ENCODE measurements around the gene TMEM178B. TPM values are rescaled to one million over a fixed set of nuclear protein-coding genes. Genes with fewer than 3 reads are reported as not detected.

TMEM178B gene
- polyA plus RNA-seq, 6 donors from 2014 or later, result not detected

DNA sequence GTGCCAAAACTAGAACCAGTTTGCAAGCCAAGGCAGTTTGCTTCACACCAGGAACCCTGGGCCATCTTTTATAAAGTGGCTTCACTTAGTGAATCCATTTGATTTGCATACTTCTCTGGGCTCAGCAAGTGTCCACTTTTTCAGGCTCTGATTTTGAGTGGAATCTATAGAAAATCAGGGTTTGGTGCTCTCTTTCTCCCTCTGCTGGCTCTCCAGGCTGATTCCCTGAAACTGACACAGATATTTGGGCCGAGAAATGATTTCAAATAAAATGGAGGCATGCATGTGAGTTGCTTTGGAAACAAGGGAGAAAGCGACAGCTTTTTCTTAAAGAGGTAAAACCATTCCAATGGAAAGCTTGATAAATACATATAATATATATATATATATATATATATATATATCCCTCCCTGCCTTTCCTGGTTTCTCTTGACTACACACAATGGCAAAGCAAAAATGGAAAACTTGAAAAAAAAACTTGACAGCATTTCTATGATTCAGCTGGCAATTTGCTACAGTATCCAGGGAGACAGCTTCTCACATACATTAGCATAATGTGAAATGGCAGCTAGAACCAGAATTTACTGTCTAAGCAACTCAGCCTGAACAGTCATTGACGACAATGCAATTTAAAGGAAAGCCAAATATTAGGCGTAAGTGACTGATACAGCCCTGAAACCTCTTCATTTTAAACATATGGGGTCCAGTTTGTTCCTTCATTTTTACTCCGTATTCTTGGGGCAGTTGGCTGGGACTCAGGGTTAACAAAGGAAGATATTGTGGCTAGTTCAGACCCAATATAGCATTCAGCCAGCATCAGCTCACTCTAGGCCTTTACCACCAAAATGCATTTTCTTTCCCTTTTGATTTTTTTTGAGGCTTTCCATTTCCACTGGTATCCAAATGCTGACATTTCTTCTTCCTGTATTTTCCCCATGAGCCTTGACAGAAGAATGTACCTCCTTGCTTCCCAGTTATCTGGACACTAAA lies 188.5 kb downstream of the TMEM178B start:
- Mint-ChIP-seq H3K27me3 (peaks cover 0 to 8% (median 6%) of the 10 kb centered on the region in 3 donors), H3K27ac (no peak overlapping the region), H3K9me3 (peaks cover 10 to 25% (median 19%) of the 10 kb centered on the region in 7 donors), H3K4me3 (no peak overlapping the region), H3K36me3 (peaks cover 0 to 19% of the 10 kb centered on the region in 2 donors), H3K4me1 (no peaks in the 10 kb centered on the region)
- ATAC-seq (ENCODE audit: low read depth in 2 of 2) (no peak), DNase-seq (no peak)

DNA sequence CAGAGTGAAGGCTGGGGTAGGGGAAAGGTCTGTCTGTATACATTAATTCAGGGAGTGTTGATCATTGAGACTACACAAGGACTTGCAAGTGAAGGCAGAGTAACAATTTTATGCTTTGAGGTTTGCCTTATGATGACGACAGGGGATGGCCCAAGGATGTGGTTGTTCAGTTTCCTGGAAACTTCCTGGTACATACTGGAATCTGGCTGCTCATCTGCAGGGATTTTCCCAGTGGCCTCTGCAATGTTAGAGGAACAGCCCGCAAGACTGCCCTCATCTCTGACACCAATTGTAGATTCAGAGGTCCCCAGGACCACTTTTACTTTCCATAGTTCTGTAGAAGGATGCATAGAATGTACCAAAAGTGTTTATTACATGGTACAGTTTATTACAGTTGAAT lies 189.6 kb downstream of the TMEM178B start:
- Mint-ChIP-seq H3K4me3 (no peak overlapping the region), H3K27ac (no peak overlapping the region), H3K36me3 (peaks cover 0 to 18% of the 10 kb centered on the region in 2 donors), H3K9me3 (peaks cover 10 to 19% (median 16%) of the 10 kb centered on the region in 7 donors), H3K27me3 (peaks cover 0 to 8% (median 6%) of the 10 kb centered on the region in 3 donors), H3K4me1 (no peaks in the 10 kb centered on the region)
- ATAC-seq (ENCODE audit: low read depth in 2 of 2) (no peak), DNase-seq (no peak)

DNA sequence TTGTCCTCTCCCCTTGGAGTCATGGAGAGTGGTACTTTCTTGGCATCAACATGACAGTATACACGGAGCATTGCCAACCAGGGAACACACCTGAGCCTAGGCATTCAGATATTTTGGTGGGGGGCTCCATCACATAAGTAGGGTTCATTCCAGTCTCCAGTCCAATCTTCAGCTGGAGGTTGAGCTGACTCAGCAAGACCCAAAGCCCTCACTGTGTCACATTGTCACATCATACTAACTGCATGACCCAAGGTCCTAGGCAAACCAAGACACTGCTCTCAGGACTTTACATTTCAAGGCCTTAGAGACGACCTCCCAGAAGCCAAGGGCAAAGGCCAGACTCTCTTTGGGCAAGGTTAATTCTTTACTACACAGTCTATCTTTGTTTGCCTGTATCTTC lies 190.1 kb downstream of the TMEM178B start:
- peaks cover 0 to 8% (median 6%) of the 10 kb centered on the region in 3 donors for H3K27me3 Mint-ChIP-seq
- H3K9me3 Mint-ChIP-seq, result peaks cover 5 to 15% (median 12%) of the 10 kb centered on the region in 7 donors
- H3K4me3 Mint-ChIP-seq, result no peak overlapping the region
- peaks cover 0 to 13% of the 10 kb centered on the region in 2 donors for H3K36me3 Mint-ChIP-seq
- H3K4me1 Mint-ChIP-seq, result no peaks in the 10 kb centered on the region
- DNase-seq (no peak), ATAC-seq (ENCODE audit: low read depth in 2 of 2) (no peak)
- H3K27ac Mint-ChIP-seq, result no peak overlapping the region

DNA sequence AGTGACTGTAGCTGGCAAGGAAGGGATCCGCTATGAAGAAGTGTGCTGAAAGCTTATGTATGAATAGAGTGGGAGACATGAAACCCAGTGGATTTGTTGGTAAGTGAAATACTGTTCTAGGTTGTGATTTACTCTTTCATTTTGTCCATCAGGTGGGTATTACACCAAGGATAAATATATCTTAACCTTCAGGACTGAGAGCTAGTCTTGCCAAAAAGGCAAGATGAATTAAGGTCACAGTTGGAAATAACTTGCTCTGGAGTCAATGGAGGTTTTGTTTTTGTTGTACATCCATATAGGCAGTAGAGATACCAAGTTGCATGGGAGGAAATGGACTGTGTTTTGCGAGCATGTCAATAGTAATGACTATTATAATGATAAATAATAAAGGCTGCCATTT lies 190.6 kb downstream of the TMEM178B start:
- H3K27me3 Mint-ChIP-seq, result peaks cover 0 to 8% (median 6%) of the 10 kb centered on the region in 3 donors
- H3K4me1 Mint-ChIP-seq, result no peaks in the 10 kb centered on the region
- peaks cover 0 to 9% of the 10 kb centered on the region in 2 donors for H3K36me3 Mint-ChIP-seq
- no peak overlapping the region for H3K27ac Mint-ChIP-seq
- DNase-seq (no peak), ATAC-seq (ENCODE audit: low read depth in 2 of 2) (no peak)
- H3K4me3 Mint-ChIP-seq, result no peak overlapping the region
- H3K9me3 Mint-ChIP-seq, result peaks cover 3 to 10% (median 7%) of the 10 kb centered on the region in 7 donors

DNA sequence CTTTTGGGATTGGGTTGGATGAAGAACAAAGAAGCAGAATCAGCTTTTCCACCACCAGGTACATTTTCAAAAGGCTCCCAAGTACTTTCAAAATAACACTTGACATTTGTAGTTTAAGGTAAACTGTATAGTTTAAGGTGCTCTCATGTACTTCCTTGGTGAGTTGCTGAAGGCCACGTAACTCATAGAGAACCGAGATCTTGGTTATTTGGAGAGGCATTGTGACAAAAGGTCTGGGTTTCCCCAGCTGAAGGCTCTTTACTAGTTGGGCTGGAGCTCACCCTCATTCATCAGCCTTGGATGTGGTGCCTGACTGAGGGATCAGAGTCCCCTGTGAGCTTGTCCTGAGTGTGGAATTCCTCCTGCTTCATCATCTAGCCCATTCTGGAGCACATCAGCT lies 191.8 kb downstream of the TMEM178B start:
- Mint-ChIP-seq H3K36me3 (no peaks in the 10 kb centered on the region), H3K27me3 (peaks cover 0 to 8% (median 6%) of the 10 kb centered on the region in 3 donors), H3K4me3 (no peak overlapping the region), H3K4me1 (no peaks in the 10 kb centered on the region), H3K27ac (no peak overlapping the region), H3K9me3 (peaks cover 0 to 4% (median 0%) of the 10 kb centered on the region in 7 donors)
- DNase-seq (no peak), ATAC-seq (ENCODE audit: low read depth in 2 of 2) (no peak)

DNA sequence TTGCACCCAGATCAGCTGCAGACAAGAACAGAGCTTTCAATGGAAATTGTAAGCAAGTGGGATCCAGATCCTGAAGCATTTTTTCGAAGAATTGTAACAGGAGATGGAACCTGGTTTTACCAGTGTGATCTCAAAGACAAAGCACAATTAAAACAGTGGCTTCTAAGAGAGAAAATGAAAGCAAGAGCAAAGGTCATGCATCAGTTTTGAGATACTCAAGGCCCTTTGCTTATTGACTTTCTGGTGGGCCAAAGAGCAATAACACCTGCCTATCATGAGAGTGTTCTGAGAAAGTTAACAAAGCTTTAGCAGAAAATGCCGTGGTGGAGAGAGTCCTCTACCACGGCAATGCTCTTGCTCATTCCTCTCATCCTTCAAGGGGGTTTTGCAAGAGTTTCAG lies 194.8 kb downstream of the TMEM178B start:
- H3K4me1 Mint-ChIP-seq, result no peaks in the 10 kb centered on the region
- no peak overlapping the region for H3K27ac Mint-ChIP-seq
- H3K9me3 Mint-ChIP-seq, result peaks cover 0 to 4% (median 0%) of the 10 kb centered on the region in 7 donors
- H3K36me3 Mint-ChIP-seq, result no peaks in the 10 kb centered on the region
- no peak for ATAC-seq (ENCODE audit: low read depth in 2 of 2)
- DNase-seq, result no peak
- no peaks in the 10 kb centered on the region for H3K27me3 Mint-ChIP-seq
- no peak overlapping the region for H3K4me3 Mint-ChIP-seq

DNA sequence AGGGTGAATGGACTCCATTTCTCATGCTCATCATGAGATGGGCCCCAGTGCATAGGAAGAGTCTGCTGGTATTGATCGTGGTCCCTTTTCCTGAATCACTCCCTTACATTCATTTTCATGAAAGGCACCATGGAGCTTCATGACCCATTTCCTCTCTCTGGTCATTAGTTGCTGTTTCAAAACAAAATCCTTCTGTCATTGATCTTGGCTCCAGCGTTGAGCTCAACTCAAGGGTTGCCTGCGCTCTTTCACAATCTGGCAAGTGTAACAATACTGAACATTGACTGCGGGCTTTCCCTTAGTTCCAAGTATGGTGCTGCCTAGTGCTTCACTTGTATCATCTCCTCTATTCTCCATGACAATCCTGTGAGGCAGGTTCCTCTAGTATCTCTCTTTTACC lies 197.6 kb downstream of the TMEM178B start:
- H3K4me3 Mint-ChIP-seq, result no peak overlapping the region
- ATAC-seq (ENCODE audit: low read depth in 2 of 2) (no peak), DNase-seq (no peak)
- no peak overlapping the region for H3K27ac Mint-ChIP-seq
- H3K4me1 Mint-ChIP-seq, result no peaks in the 10 kb centered on the region
- no peaks in the 10 kb centered on the region for H3K36me3 Mint-ChIP-seq
- H3K9me3 Mint-ChIP-seq, result peaks cover 0 to 6% (median 0%) of the 10 kb centered on the region in 7 donors
- no peaks in the 10 kb centered on the region for H3K27me3 Mint-ChIP-seq

DNA sequence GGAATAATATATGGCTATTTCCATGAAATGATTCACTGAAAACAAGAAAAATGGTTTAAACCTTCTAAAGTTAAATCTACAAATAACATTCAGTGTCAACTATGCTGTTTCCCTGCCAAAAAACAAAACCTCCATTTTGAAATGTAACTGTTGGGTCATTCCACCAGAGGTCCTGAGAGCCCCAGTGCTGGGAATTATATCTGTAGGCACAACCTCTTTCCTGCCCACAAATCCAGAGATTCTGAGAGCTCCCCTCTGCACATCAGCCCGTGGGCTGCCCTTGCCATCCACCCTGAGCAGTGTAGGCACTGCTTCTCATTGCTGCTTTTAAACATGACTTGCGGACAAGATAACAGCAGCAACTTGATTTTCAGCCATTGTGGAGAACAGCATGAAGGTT lies 198.6 kb downstream of the TMEM178B start:
- DNase-seq, result no peak
- Mint-ChIP-seq H3K9me3 (peaks cover 0 to 6% (median 0%) of the 10 kb centered on the region in 7 donors), H3K4me1 (no peaks in the 10 kb centered on the region), H3K27ac (no peak overlapping the region), H3K36me3 (no peaks in the 10 kb centered on the region), H3K27me3 (no peaks in the 10 kb centered on the region), H3K4me3 (no peak overlapping the region)
- ATAC-seq (ENCODE audit: low read depth in 2 of 2), result no peak

DNA sequence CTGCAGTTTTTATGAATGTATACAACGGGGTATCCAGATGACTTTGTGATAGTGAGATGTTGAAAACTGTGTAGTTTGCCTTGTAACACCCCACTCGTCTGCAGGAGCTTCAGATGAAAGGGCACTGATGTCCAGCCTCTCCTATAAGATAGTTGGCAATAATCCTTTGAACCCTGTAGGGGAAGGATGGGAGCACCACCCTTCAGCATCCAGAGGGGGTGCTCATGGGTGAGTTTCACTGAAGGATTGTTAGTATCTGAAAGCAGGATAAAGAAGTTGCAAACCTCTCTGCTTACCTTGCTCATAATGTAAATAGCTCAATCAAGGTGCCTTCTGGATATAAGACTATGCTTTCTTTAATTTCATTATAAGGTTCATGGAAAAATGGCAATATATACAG lies 201.5 kb downstream of the TMEM178B start:
- H3K36me3 Mint-ChIP-seq, result no peaks in the 10 kb centered on the region
- DNase-seq (no peak), ATAC-seq (ENCODE audit: low read depth in 2 of 2) (no peak)
- H3K27me3 Mint-ChIP-seq, result no peaks in the 10 kb centered on the region
- H3K4me3 Mint-ChIP-seq, result no peak overlapping the region
- peaks cover 0 to 6% (median 0%) of the 10 kb centered on the region in 7 donors for H3K9me3 Mint-ChIP-seq
- H3K27ac Mint-ChIP-seq, result no peak overlapping the region
- H3K4me1 Mint-ChIP-seq, result no peaks in the 10 kb centered on the region

DNA sequence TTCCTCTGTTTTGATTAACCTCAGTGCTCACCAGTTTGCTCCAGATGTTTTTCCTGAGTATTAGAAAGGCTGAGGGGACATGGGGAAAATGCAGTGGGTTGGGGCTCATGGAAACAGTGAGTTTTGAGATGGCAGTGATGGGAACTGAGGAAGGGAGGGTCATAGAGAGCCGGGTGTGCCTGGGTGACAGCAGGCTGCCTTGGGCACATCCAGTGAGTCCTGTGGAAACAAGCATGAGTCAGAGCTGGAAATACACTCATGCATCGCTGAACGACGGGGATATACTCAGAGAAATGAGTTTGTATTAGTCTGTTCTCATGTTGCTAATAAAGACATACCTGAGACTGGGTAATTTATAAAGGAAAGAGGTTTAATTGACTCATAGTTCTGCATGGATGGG lies 202.2 kb downstream of the TMEM178B start:
- Mint-ChIP-seq H3K4me3 (no peak overlapping the region), H3K27ac (peak overlapping the region in 1 of 6 donors; percentile 41), H3K9me3 (peaks cover 0 to 6% (median under 1%) of the 10 kb centered on the region in 7 donors), H3K36me3 (no peaks in the 10 kb centered on the region), H3K4me1 (no peaks in the 10 kb centered on the region), H3K27me3 (peaks cover 0 to under 1% (median 0%) of the 10 kb centered on the region in 3 donors)
- ATAC-seq (ENCODE audit: low read depth in 2 of 2) (no peak), DNase-seq (no peak)

DNA sequence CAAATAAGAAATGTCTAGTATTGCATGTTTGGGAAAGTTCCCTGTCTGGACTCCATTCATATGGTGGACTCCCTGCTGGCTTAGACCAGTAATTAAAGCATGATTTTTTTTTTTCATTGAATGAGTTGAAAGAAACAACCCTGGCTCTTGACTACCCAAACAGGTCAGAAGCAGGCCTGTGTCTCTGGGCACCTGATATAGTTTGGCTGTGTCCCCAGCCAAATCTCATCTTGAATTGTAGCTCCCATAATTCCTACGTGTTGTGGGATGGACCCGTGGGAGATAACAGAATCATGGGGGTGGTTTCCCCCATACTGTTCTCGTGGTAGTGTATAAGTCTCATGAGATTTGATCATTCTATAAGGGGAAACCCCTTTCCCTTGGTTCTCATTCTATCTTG lies 206.2 kb downstream of the TMEM178B start:
- Mint-ChIP-seq H3K9me3 (peaks cover 0 to 14% (median 2%) of the 10 kb centered on the region in 7 donors), H3K36me3 (no peaks in the 10 kb centered on the region), H3K4me1 (no peaks in the 10 kb centered on the region), H3K27me3 (peaks cover 0 to 13% (median 12%) of the 10 kb centered on the region in 3 donors), H3K27ac (no peak overlapping the region), H3K4me3 (no peak overlapping the region)
- ATAC-seq (ENCODE audit: low read depth in 2 of 2), result no peak
- no peak for DNase-seq

DNA sequence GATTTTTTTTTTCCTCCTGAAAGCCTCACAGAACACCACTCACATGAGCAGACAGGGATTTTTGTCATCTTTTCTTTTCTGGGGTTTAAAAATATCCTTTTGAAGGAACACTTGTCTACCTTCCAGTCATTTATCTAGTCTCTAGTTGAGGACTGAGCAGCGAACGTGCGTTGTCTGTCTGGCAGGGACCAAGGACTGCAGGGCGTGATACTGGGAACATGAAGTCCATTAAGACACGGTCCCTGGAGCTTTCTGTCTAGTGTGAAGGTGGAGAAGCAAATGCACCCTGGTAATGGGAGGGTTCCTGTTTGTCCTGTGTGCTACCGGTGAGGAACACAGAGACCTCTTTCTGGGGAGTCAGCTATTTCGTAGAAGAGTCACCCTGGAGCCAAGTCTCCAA lies 207.4 kb downstream of the TMEM178B start:
- peaks cover 0 to 8% (median 2%) of the 10 kb centered on the region in 7 donors for H3K9me3 Mint-ChIP-seq
- H3K27ac Mint-ChIP-seq, result no peak overlapping the region
- no peaks in the 10 kb centered on the region for H3K36me3 Mint-ChIP-seq
- ATAC-seq (ENCODE audit: low read depth in 2 of 2), result no peak
- H3K4me3 Mint-ChIP-seq, result peak overlapping the region in 1 of 8 donors; percentile 69
- H3K27me3 Mint-ChIP-seq, result peaks cover 0 to 13% (median 12%) of the 10 kb centered on the region in 3 donors
- DNase-seq, result no peak
- H3K4me1 Mint-ChIP-seq, result no peaks in the 10 kb centered on the region

DNA sequence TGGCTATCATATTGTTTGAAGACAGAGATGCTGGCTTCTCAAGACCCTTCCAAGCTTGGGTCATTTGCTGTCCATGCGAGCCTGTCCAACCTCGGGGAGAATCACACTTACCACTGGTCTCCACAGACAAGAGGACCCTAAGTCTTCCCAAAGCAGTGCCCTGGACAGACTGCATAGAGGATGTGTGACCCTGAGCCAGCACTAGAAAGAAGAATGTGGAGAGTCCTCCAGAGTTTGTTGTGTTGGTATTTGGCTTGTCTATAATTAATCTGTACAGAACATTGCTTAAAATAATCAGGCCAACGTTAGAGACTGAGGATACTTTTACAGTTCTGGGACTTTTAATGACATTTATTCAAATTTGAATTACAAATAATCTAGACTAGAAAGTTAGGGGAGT lies 212.7 kb downstream of the TMEM178B start:
- Mint-ChIP-seq H3K9me3 (peaks cover 0 to 9% (median 0%) of the 10 kb centered on the region in 7 donors), H3K27ac (no peak overlapping the region), H3K4me1 (peaks cover 0 to 4% (median 0%) of the 10 kb centered on the region in 3 donors), H3K36me3 (peaks cover 0 to 7% of the 10 kb centered on the region in 2 donors), H3K4me3 (no peak overlapping the region), H3K27me3 (peaks cover 14 to 26% (median 20%) of the 10 kb centered on the region in 3 donors)
- DNase-seq (no peak), ATAC-seq (ENCODE audit: low read depth in 2 of 2) (no peak)

DNA sequence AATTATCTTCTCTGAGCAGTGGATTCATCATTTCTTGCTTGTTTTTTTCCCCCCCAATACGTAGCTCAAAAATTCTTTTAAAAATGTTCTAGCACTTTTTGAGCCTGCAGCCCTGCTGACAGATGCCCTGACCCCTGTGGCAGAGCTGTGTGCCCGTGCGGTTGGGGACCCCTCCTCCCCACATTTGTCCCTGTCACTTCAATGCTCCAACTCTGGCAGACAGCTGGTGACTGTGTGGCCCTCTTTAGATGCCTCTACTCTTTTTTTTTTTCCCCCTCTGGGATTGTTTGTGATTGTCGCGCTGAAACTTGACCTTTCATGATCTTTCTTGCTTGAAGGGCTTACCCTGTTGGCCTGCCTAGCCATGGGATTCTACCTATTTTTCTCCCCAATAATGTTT lies 214.1 kb downstream of the TMEM178B start:
- H3K9me3 Mint-ChIP-seq, result peaks cover 0 to 4% (median 0%) of the 10 kb centered on the region in 7 donors
- H3K4me1 Mint-ChIP-seq, result peaks cover 0 to 9% (median 0%) of the 10 kb centered on the region in 3 donors
- no peak overlapping the region for H3K27ac Mint-ChIP-seq
- no peak overlapping the region for H3K4me3 Mint-ChIP-seq
- ATAC-seq (ENCODE audit: low read depth in 2 of 2) (no peak), DNase-seq (no peak)
- H3K27me3 Mint-ChIP-seq, result peaks cover 13 to 20% (median 14%) of the 10 kb centered on the region in 3 donors
- peaks cover 0 to 7% of the 10 kb centered on the region in 2 donors for H3K36me3 Mint-ChIP-seq
